Progenitor cell of endocrine pancreas (in vitro differentiated cells): ENCODE results near the gene KCNIP4. TPM values are rescaled to one million over a fixed set of nuclear protein-coding genes. Genes with fewer than 3 reads are reported as not detected.

Experiments
- DNase-seq: peaks from one replicate; pipeline ENCODE4 v3.0.0; 2021; ENCODE audit warnings: low spot score; ENCODE audit not compliant: unreplicated experiment
- H3K27ac Mint-ChIP-seq: 2 replicates; pipeline ENCODE4 v1.8.0; 2021; ENCODE audit warnings: mild to moderate bottlenecking, moderate library complexity, mixed read lengths
- H3K27me3 Mint-ChIP-seq: 2 replicates; pipeline ENCODE4 v1.8.0; 2021; ENCODE audit warnings: mixed read lengths
- H3K36me3 Mint-ChIP-seq: 2 replicates; pipeline ENCODE4 v1.8.0; 2022; ENCODE audit warnings: mixed read lengths; ENCODE audit not compliant: insufficient read depth
- H3K4me1 Mint-ChIP-seq: 2 replicates; pipeline ENCODE4 v1.8.0; 2021; ENCODE audit warnings: low read depth, mixed read lengths
- H3K4me3 Mint-ChIP-seq: 2 replicates; pipeline ENCODE4 v1.8.0; 2021; ENCODE audit warnings: low read depth, mild to moderate bottlenecking, moderate library complexity, mixed read lengths
- H3K9me3 Mint-ChIP-seq: 2 replicates; pipeline ENCODE4 v1.8.0; 2021; ENCODE audit warnings: low read depth, mixed read lengths
- total RNA-seq: library from RNA; stranded (reverse); gene quantifications from 2 replicates; pipeline ENCODE4 v1.2.1, GENCODE V29; 2021
- TF ChIP-seq, protein P1 (sequence below): fragments of 200-600 bp; sonication (generic); IDR thresholded peaks from one replicate; pipeline ENCODE4 v1.5.0; 2021; ENCODE audit warnings: antibody characterized with exemption, mild to moderate bottlenecking; ENCODE audit not compliant: unreplicated experiment

KCNIP4 gene
- total RNA-seq, 1 donor from 2014 or later = 0.43 TPM

DNA sequence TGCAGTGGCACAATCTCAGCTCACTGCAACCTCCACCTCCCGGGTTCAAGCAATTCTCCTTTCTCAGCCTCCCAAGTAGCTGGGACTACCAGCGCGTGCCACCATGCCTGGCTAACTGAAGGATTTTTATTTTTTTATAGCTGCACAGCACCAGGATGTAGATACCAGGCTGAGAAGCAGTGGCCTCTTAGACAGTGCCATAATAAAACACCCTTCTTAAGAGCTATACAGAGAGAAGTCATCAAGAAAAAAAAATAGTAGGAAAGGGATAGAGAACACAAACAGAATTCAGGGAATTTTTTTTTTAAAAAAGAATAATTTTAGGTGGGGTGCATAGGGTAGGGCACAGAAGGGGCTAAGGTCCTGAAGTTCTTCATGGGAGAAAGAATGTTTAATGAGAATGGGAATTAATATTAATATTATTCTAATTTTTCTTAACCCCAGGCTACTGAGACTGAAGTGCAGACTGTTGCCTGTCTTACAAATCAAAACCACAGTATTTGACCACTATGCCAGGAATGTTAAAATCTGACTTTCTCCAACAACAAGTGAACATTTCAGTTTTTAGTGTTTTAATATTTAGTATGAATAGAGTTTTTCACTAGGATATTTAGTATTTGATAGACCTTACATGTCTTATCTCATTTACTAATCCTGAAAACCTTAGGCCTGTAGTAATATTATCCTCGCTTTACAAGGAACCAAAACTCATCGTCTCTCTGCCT is 146.7 kb downstream of the KCNIP4 start:
- TF ChIP-seq, protein P1, sequence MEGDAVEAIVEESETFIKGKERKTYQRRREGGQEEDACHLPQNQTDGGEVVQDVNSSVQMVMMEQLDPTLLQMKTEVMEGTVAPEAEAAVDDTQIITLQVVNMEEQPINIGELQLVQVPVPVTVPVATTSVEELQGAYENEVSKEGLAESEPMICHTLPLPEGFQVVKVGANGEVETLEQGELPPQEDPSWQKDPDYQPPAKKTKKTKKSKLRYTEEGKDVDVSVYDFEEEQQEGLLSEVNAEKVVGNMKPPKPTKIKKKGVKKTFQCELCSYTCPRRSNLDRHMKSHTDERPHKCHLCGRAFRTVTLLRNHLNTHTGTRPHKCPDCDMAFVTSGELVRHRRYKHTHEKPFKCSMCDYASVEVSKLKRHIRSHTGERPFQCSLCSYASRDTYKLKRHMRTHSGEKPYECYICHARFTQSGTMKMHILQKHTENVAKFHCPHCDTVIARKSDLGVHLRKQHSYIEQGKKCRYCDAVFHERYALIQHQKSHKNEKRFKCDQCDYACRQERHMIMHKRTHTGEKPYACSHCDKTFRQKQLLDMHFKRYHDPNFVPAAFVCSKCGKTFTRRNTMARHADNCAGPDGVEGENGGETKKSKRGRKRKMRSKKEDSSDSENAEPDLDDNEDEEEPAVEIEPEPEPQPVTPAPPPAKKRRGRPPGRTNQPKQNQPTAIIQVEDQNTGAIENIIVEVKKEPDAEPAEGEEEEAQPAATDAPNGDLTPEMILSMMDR = no peak
- Mint-ChIP-seq H3K36me3 (no peaks in the 10 kb centered on the region), H3K4me1 (peaks cover 3% of the 10 kb centered on the region), H3K9me3 (no peaks in the 10 kb centered on the region), H3K4me3 (no peak overlapping the region), H3K27ac (no peak overlapping the region), H3K27me3 (no peaks in the 10 kb centered on the region)
- no peak for DNase-seq

- Mint-ChIP-seq H3K27me3 (no peaks in the 10 kb centered on the region), H3K4me1 (no peaks in the 10 kb centered on the region), H3K36me3 (no peaks in the 10 kb centered on the region), H3K9me3 (no peaks in the 10 kb centered on the region), H3K27ac (no peak overlapping the region), H3K4me3 (no peak overlapping the region)
- TF ChIP-seq, protein P1 = no peak
- DNase-seq = no peak
These were observed 153.5 kb downstream of the KCNIP4 start for GRCh38 chr4:21795091-21795490.

DNA sequence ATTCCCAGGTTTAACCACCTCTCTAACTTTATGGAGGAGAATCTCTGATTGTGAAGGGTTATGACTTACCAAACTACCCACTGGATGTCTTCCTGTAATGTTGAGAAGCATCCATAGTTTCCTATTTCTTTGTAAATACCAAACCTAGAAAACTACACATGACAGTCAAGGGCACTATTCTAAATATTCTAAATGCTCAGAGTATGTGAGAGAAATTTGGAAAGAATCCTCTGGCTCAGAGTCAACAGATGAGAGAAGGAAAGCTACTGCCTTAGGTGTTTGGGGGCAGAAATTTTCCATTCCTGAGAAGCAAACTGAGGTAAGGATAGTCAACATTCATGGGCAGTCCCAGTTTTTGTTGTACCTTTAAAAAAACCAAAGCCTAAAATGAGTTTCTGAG is 155.8 kb downstream of the KCNIP4 start:
- no peak overlapping the region for H3K27ac Mint-ChIP-seq
- H3K9me3 Mint-ChIP-seq = no peaks in the 10 kb centered on the region
- H3K4me3 Mint-ChIP-seq = no peak overlapping the region
- no peaks in the 10 kb centered on the region for H3K27me3 Mint-ChIP-seq
- no peaks in the 10 kb centered on the region for H3K36me3 Mint-ChIP-seq
- TF ChIP-seq, protein P1 = no peak
- no peaks in the 10 kb centered on the region for H3K4me1 Mint-ChIP-seq
- no peak for DNase-seq

DNA sequence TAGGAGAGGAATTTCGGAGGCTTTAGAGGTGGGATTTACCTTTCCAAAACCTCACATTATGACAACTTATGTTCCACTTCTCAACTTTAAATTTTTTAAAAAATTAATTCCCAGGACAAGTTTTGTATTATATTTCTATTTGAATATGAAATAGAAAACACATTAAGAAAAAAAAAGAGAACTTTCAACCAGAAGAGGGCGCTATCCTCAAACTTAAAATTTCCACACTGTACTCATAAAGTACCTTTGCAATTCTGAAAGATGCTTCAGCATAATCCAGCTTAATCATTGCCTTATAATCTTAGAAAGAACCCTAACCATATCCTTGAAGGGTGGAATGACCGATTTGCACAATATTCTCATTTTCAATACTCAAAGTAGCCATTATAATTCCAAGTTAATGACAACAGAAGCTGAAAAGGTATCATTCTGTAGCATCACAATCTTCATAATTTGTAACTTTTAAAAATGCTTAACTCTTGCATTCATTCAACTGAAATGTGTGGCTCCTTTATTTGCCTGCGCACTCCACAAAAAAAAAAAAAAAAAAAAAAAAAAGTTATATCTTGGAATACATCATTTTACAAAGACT is 158.0 kb downstream of the KCNIP4 start:
- Mint-ChIP-seq H3K36me3 (no peaks in the 10 kb centered on the region), H3K4me3 (no peak overlapping the region), H3K27me3 (no peaks in the 10 kb centered on the region), H3K4me1 (no peaks in the 10 kb centered on the region), H3K27ac (no peak overlapping the region), H3K9me3 (no peaks in the 10 kb centered on the region)
- TF ChIP-seq, protein P1 = peak; percentile 78
- no peak for DNase-seq

DNA sequence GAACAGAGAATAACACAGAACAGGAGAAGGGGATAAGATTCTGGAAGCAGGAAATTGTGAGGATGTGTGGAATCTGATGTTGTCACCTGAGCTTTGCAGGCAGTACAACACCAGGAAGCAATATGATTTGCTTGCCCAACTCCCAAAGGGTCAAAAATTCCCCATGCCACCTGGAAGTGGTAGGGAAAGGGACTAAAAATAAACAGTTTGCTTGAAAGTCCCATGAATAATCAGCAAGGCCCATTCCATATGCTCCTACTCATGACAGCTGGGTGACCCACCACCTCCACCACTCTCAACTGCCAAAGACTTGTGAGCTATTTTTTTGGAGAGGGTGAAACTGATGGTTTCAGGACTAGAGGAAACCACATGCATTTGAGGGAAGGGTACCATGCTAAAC is 168.4 kb downstream of the KCNIP4 start:
- no peak for DNase-seq
- H3K9me3 Mint-ChIP-seq = no peaks in the 10 kb centered on the region
- TF ChIP-seq, protein P1 = no peak
- H3K4me1 Mint-ChIP-seq = peaks cover 2% of the 10 kb centered on the region
- H3K4me3 Mint-ChIP-seq = no peak overlapping the region
- no peak overlapping the region for H3K27ac Mint-ChIP-seq
- H3K36me3 Mint-ChIP-seq = no peaks in the 10 kb centered on the region
- no peaks in the 10 kb centered on the region for H3K27me3 Mint-ChIP-seq
